Kidney capillary endothelial cell (primary cell): ENCODE data around the gene USP37.
A peak's percentile ranks its signal among the peaks of the same experiment; 100 is the strongest.

Experiments
- DNase-seq: peaks from one replicate; pipeline ENCODE4 v3.0.0-alpha.2; 2018; ENCODE audit warnings: low spot score

The USP37 gene, protein sequence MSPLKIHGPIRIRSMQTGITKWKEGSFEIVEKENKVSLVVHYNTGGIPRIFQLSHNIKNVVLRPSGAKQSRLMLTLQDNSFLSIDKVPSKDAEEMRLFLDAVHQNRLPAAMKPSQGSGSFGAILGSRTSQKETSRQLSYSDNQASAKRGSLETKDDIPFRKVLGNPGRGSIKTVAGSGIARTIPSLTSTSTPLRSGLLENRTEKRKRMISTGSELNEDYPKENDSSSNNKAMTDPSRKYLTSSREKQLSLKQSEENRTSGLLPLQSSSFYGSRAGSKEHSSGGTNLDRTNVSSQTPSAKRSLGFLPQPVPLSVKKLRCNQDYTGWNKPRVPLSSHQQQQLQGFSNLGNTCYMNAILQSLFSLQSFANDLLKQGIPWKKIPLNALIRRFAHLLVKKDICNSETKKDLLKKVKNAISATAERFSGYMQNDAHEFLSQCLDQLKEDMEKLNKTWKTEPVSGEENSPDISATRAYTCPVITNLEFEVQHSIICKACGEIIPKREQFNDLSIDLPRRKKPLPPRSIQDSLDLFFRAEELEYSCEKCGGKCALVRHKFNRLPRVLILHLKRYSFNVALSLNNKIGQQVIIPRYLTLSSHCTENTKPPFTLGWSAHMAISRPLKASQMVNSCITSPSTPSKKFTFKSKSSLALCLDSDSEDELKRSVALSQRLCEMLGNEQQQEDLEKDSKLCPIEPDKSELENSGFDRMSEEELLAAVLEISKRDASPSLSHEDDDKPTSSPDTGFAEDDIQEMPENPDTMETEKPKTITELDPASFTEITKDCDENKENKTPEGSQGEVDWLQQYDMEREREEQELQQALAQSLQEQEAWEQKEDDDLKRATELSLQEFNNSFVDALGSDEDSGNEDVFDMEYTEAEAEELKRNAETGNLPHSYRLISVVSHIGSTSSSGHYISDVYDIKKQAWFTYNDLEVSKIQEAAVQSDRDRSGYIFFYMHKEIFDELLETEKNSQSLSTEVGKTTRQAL

GRCh38 chr2:218568190-218569037 lies at the start of gene USP37, which contains the start of gene CNOT9:
Gene USP37 (minus strand): TSS chr2:218568351. CDS start chr2:218558653, 9,698 bp downstream.
Gene CNOT9 (plus strand): TSS chr2:218568839. CDS start chr2:218568955, 116 bp downstream.
- peak; percentile 97 for DNase-seq

DNA sequence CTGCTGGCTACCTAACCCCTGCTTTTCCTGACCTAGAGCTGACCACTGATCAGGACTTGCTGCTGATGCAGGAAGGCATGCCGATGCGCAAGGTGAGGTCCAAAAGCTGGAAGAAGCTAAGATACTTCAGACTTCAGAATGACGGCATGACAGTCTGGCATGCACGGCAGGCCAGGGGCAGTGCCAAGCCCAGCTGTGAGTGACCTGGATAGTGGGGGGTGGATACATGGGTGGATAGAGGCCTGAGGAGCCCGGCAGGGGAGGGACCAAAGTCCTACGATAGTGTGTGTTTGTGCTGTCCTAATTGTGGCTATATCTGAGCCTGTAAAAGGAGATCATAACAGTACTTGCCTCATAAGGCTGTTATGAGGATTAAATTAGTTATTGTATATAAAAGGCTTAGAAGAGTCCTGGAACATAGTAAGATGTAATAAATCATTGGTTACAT lies 47.7 kb upstream of the USP37 start:
- no peak for DNase-seq

DNA sequence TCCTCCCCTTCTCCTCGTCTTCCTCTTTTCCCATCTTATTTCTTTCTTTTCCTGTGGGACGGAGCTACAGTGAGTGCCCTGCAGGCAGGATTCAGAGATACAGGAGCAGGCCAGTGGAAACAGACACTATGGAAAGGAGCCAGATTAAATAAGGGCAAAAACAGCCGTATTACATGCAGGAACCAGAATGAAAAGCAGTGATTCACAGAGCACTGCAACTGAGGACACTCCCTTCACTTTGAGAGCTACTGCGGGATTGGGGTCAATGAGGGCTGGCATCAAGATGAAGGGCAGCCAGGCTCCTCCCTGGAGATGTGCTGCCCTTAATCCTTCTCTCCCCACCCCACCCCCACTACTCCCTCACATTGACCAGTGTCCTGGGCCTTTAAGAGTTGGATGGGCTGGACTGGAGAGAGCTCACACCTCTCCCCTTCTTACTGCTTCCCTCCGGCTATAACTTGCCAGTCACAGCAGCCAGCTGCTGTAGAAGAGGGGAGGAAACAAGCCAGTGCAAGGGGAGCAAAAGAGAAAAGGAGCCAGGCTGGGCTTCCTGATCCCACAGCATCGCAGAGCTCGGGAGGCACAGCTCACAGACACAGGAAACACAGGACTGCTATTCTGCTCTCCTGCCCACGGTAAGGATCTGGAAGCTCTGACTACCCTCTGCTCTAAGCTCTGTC lies 39.4 kb upstream of the USP37 start, which contains the start of gene PLCD4:
Gene PLCD4 (plus strand): TSS at position 464 of the 680 bp plus-strand sequence. CDS start 7,841 bp downstream, outside the sequence.
- no peak for DNase-seq

DNA sequence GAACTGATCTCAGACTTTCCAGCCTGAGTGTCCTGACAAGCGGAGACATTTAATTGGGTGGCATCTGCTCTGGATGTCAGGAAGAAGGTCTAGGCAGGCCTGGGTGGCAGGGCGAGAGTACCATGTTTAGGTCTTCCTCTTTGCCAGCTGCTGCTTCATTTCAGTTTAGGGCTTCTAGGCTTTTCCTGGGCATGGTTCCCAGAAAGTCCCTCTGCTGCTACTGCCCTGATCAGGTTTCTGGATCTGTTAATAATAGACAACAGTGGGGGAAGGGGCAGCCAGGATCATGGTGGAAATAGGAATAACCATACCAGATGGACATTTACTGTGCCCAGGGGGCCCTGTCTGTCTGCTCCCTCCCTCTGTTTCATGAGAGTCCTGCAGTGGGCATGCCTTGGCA lies 37.3 kb upstream of the USP37 start:
- DNase-seq = no peak

GRCh38 chr2:218585541-218585940 lies 17.4 kb upstream of the USP37 start:
- DNase-seq = no peak

GRCh38 chr2:218583983-218584850 lies 16.1 kb upstream of the USP37 start:
- DNase-seq = no peak

DNA sequence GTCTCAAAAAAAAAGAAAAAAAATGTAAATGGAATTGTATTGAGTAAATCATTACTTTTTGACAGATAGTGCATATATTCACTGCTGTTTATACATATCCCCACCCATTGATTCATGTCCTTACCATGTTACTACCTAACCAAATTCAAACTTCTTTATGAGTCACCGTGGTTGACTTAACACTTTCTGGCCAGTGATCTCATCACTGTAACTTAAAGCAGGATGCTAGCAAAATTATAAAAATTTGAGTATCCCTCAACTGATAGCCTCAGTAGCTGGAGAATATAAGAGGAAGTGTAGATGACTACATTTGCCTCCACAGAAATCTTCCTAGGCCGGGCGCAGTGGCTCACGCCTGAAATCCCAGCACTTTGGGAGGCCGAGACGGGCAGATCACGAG lies 13.9 kb upstream of the USP37 start:
- peak; percentile 61 for DNase-seq

- no peak for DNase-seq
Observed at GRCh38 chr2:218578272-218578877, 10.2 kb upstream of the USP37 start.

- DNase-seq = no peak
Observed at GRCh38 chr2:218577482-218578220, 9.5 kb upstream of the USP37 start.

- DNase-seq = no peak
Observed at GRCh38 chr2:218576854-218577253, 8.7 kb upstream of the USP37 start.

GRCh38 chr2:218570850-218571249 lies 2.7 kb upstream of the USP37 start:
- peak; percentile 74 for DNase-seq

- DNase-seq = peak; percentile 51
Observed at GRCh38 chr2:218569661-218570500, 1.7 kb upstream of the USP37 start.

- DNase-seq = peak; percentile 51
Observed at GRCh38 chr2:218569038-218569431, 884 bp upstream of the USP37 start.

GRCh38 chr2:218567797-218568189 lies 358 bp downstream of the USP37 start:
- no peak for DNase-seq

- DNase-seq = no peak
Observed at GRCh38 chr2:218566296-218566695, 1.9 kb downstream of the USP37 start.

GRCh38 chr2:218564056-218564455 lies 4.1 kb downstream of the USP37 start:
- DNase-seq = no peak

DNA sequence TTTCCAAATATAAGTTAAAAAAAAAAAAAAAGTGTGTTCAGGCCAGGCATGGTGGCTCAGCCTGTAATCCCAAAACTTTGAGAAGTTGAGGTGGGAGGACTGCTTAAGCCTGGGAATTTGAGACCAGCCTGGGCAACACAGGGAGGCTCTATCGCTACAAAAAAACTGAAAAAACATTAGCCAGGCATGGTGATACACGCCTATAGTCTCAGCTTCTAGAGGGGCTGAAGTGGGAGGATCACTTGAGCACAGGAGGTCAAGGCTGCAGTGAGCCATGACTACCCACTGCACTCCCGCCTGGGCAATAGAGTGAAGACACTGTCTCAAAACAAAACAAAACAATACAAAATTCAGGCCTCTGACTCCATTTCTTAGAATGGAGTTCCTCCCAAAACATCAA lies 9.2 kb downstream of the USP37 start:
- DNase-seq = no peak

DNA sequence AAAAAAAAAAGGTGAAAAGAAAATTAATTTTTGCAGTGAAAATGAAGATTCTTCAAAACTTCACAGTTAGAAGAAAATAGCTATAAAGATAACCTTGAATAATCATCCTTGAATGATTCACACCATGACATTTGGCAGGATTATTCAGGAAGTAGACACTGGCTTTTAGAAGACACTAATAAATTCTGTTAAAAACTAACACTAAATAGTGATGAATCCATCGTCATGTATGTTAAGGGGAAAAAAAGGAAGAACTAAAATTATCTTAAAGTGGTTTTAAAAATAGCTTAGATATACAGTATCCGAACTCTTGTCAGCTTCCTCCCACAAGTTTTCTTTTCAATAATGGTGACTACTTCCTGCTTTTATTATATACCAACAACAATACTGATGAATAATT lies 10.2 kb downstream of the USP37 start:
- peak; percentile 44 for DNase-seq
